Caki2 (cell line): Measurements from ENCODE around the gene OPRD1. TPM values are rescaled to one million over a fixed set of nuclear protein-coding genes. Genes with fewer than 3 reads are reported as not detected.

Experiments
- DNase-seq: peaks from one replicate; pipeline ENCODE4 v3.0.0-alpha.2; 2015; ENCODE audit warnings: low read depth
- in situ Hi-C: cut with HindIII; loops from 2 replicates; pipeline ENCODE4 v1.10.0; 2016; ENCODE audit warnings: low sequenced_read_pairs, low pct_unique_long_range_greater_than_20kb, mixed read lengths
- total RNA-seq: library from RNA; depleted of rRNA; stranded (reverse); fragments of >200 nt; shearing (Covaris generic); gene quantifications from 2 replicates; pipeline ENCODE4 v1.2.3, GENCODE V29; 2014; ENCODE audit warnings: low replicate concordance; rRNA removed

The OPRD1 gene
- total RNA-seq, 1 experiment from 2014 or later = not detected

DNA sequence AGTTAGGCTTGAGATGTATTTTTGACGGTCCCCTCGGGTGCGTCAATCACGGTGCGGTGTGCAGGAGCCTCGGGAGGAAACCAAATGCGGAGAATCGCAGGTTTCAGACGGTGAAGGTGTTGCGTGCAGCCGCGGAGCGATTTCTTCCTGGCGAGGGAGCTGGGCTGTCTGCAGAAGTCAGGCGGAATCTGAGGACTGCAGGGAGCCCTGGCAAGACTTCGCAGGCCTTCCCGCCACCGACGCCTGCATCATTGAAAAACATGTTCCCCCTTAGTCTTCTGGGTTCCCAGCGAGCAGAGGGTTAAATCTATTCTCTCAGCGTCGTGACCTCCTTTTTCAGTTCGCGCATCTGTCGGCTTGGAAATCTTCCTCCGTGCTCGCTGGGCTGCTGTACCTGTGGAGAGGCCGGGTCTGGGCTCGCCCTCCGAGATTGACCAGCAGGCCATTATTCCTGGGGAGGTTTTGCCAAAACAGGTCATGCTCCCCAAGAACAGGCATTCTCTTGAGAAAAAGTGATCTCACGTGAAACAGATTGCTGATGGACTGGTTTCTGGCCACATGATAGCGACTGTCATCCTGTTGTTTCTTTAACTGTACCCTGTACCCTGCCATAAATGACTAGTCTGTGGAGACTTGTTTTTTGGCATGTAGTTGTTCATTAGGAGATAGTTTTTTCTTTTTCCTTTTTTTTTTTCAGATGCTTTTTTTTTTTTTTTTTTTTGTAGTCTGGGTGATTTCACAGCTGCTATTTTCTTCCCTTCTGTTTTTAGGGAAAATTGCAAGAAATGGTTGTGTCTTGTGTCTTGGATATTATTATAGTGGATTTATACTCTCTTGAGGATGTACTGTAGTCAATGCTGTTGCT, 103.3 kb downstream of the OPRD1 start:
- in situ Hi-C loops = no loop called here
- DNase-seq = peak; percentile 59

GRCh38 chr1:28917757-28918118, 105.8 kb downstream of the OPRD1 start:
- no peak for DNase-seq
- in situ Hi-C loops = no loop called here

Other genes starting within 250 kb of the OPRD1 start
- not detected in 2 replicates for gene RAB42, start 219.9 kb upstream of the OPRD1 start, total RNA-seq
- gene TAF12, start 169.1 kb upstream of the OPRD1 start, total RNA-seq = 19.7 and 27.3 TPM in 2 replicates
- gene RNU11, start 163.6 kb upstream of the OPRD1 start, total RNA-seq = not detected in 2 replicates
- gene GMEB1, start 143.4 kb upstream of the OPRD1 start, total RNA-seq = 6.7 and 7.6 TPM in 2 replicates
- gene YTHDF2, start 75.2 kb upstream of the OPRD1 start, total RNA-seq = 43.8 and 52.2 TPM in 2 replicates
- gene EPB41, start 102.4 kb downstream of the OPRD1 start, total RNA-seq = 11.8 and 17.6 TPM in 2 replicates